GM18873 (cell line): Measurements from ENCODE around the gene RMND5B.
"Not testable (repeated sequence)": the region's sequence is repeated elsewhere in the genome, so short reads cannot be mapped to it uniquely, and the experiment has no call there.

Experiments
- ATAC-seq: cut with Tn5 transposase; IDR thresholded peaks from one replicate; pipeline ENCODE4 v1.9.1; 2021; ENCODE audit warnings: mild to moderate bottlenecking, moderate library complexity, moderate number of reproducible peaks; ENCODE audit not compliant: unreplicated experiment, low FRiP score

The RMND5B gene

GRCh38 chr5:178162481-178162880, 31.7 kb downstream of the RMND5B start:
- no peak for ATAC-seq

- peak; percentile 78 for ATAC-seq
Observed at GRCh38 chr5:178163772-178164735, 33.2 kb downstream of the RMND5B start.

GRCh38 chr5:178165581-178165980, 34.8 kb downstream of the RMND5B start:
- ATAC-seq, result no peak

- no peak for ATAC-seq
Observed at GRCh38 chr5:178170455-178170854, 39.6 kb downstream of the RMND5B start.

GRCh38 chr5:178174456-178174855, 43.6 kb downstream of the RMND5B start:
- no peak for ATAC-seq

- ATAC-seq, result no peak
Observed at GRCh38 chr5:178176791-178177190, 46.0 kb downstream of the RMND5B start.

- ATAC-seq, result no peak
Observed at GRCh38 chr5:178177569-178177968, 46.8 kb downstream of the RMND5B start.

DNA sequence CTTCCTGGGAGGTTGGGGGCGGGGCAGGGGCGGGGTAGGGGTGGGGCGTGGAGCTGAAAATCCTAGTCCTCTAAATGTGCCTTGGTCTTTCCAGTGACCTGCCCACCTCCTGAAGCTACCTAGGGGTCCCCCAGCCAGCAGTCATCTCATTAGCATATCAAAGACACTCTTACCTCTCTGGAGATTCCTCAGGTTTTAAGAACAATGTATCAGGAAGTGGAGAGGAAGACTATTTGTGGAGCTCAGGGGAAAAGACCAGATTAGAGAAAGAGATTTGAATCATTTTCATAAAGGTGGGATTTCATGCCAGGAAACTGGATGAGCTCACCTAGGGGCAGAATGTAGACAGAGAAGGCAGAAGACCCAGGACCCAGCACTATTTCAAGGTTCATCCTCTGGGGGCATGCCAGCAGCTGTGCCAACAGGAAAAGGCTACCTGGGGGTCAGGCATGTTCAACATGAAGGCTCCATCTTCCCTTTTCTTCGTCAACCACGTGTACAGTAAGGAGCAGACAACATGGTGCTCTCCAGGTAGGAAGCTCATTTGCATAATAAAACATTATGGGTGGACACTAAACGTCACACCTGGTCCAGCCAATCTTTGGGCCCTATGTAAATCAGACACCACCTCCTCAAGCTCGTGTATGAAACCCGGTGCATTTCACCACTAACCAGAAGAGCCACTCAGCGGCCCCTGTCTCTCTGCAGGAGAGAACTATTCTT, 49.5 kb downstream of the RMND5B start:
- ATAC-seq, result no peak

DNA sequence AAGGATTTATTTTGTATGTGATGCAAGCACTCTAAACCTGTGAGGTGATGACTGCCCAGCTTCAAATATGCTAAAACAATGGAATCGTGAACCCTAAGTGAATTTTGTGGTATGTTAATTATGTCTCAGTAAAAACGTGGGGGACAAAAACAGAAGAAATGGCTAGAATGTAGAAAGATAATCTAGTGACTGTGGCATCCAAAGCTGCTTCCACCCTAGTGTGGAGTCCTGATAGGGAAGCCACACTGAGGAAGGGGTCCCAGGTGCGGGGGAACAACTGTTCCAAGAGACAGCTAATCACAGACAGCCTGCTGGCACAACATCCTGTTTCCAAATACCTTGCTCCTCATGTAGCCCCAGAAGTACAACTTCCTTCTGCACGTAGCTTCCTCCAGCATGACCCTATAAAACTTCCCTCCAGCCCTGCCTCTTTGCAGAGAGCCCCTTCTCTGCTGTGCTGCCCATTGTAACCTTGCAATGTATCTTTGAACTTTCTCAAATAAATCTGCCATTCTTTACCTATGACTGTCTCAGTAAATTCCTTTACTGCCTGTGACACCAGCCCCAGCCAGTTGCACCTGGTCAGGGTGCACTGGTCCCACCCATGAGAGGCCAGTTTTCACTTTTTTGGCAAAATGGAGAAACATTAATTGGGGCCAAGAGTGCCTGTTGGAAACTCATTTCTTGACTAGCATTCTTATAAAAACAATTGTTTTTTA, 51.5 kb downstream of the RMND5B start:
- ATAC-seq, result no peak

- no peak for ATAC-seq
Observed at GRCh38 chr5:178186427-178186826, 55.6 kb downstream of the RMND5B start.

DNA sequence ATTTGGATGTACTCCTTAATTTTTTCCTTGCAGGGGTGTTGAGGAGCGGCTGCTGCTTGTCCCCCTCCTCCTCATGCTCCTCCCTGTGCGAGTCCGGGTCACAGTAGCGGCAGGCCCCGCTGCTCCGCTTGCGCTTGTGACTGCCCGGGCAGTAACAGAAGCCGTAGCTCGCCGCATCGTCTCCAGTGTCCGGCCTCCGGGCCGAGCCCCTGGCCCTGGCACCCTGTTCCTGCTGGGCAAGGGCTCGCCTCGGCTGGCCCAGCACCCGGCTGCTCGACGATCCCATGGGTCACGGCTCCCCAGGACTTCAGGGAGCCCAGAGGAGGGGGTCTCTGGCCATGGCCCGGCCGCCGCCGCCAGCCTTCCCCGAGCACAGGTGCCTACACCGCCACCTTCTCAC, 56.2 kb downstream of the RMND5B start, which contains the start of gene GMCL2:
GMCL2 (minus strand) TSS at position 358 of the 400 bp plus-strand sequence; CDS start at position 286, 72 bp downstream.
- no peak for ATAC-seq

DNA sequence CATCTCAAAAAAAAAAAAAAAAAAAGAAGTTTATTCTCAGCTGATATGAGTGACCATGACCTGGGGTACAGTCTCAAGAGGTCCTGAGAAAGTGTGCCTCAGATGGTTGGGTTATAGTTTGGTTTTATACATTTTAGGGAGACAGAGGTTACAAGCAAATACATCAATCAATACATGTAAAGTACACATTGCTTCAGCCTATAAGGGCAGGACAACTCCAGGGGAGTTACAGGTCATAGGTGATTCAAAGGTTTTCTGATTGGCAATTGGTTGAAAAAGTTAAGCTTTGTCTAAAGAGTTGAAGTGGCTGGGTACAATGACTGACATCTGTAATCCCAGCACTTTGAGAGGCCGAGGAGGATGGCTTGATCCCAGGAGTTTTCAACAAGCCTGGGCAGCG, 58.6 kb downstream of the RMND5B start:
- no peak for ATAC-seq

DNA sequence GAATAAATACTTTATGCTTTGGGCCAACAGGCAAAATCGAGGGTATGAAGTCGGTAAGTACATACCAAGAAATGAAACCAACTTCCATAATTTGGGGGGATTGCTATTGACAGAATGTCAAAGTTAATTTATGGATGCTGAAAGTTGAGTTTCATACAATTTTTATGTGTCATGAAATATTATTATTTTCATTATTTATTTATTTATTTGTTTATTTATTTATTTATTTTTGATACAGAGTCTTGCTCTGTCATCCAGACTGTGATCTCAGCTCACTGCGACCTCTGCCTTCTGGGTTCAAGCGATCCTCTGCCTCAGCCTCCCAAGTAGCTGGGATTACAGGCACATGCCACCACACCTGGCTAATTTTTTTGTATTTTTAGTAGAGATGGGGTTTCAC, 60.8 kb downstream of the RMND5B start:
- ATAC-seq, result no peak

- no peak for ATAC-seq
Observed at GRCh38 chr5:178192244-178192643, 61.4 kb downstream of the RMND5B start.

DNA sequence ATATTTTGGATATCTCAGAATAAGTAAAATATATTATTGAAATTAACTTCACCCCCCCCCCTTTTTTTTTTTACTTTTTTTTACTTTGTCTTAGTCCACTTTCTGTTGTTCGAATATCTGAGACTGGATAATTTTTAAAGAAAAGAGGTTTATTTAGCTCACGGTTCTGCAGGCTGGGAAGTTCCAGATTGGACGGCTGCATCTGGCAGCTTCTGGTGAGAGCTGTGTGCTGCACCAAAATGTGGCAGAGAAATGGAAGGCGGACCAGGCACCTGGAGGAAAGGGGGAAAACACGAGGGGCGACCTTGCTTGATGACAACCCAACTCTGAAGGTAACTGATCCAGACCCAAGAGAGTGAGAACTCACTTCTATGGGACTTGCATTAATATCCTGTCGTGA, 62.0 kb downstream of the RMND5B start:
- no peak for ATAC-seq

GRCh38 chr5:178193251-178193809, 62.5 kb downstream of the RMND5B start:
- ATAC-seq, result no peak

DNA sequence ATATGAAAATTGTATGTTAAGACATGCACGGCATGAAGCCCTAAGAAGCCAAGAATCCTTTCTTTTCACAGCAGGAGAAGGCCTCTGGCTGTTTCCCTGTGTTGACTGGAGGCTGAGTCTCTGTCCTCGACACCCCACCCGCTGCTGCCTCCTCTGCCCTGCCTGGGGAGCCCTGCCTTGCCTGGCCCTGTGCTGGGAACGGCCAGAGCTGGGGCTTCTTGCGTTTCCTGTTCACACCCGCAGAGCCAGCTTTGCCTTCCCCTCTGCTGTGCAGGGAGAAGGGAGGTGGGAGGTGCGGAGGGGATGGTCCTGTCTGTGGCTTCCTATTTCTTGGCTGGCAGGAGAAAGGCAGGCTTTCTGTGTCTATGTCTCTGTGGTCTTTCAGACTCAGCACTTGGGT, 63.2 kb downstream of the RMND5B start:
- no peak for ATAC-seq

DNA sequence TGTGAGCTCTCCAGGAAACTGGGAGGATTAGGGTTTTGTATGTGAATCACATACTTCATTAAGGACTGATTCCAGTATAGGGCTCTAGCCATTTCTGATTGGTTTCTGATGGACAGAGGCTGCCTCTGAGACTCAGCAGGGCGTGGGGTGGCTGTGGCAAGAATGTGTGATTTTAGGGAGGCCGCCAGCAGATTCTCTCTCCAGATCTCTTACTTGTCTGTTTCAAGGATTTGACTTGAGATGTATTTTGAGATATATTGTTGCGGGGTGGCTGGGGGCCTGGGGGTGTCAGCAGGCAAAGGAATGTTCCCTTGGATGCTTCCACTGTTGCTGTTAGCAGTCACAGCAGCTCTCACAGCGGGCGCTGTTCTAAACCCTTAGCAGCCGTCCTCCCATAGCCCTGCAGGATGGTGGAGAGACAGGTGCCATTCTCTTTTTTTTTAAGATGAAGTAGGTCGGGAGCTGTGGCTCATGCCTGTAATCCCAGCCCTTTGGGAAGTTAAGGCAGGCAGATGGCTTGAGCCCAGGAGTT, 65.5 kb downstream of the RMND5B start:
- ATAC-seq, result no peak

GRCh38 chr5:178196986-178197385, 66.2 kb downstream of the RMND5B start:
- ATAC-seq, result no peak

- not testable (repeated sequence) for ATAC-seq
Observed at GRCh38 chr5:178198151-178198550, 67.3 kb downstream of the RMND5B start.
